ENCODE data around the gene ZBTB17.

Gene ZBTB17

GRCh38 chr1:16014509-16015482 is 38.9 kb upstream of the ZBTB17 start:
- H3F3A ChIP-seq (ENCODE audit: low read depth), result no peaks in the 10 kb centered on the region
- H3K9me2 ChIP-seq (replicated peaks; ENCODE audit: low read depth, low read length), result no peaks in the 10 kb centered on the region
- no peaks in the 10 kb centered on the region for H3K36me3 ChIP-seq (ENCODE audit: insufficient read depth, low read length)
- H3K9me3 ChIP-seq (ENCODE audit: insufficient read depth, low read depth, low read length), result no peaks in the 10 kb centered on the region
- H4K20me1 ChIP-seq (ENCODE audit: insufficient read depth, low read length, poor library complexity, severe bottlenecking), result no peaks in the 10 kb centered on the region
- H3K4me1 ChIP-seq (ENCODE audit: insufficient read depth, low read length, poor library complexity, severe bottlenecking), result no peaks in the 10 kb centered on the region
- no peak overlapping the region for H3K4me2 ChIP-seq (ENCODE audit: low read depth, low read length, poor library complexity, severe bottlenecking)
- H3K9ac ChIP-seq (ENCODE audit: low read depth, low read length, poor library complexity, severe bottlenecking), result no peak overlapping the region
- H2AFZ ChIP-seq (ENCODE audit: low read length), result no peak overlapping the region
- H3K4me3 ChIP-seq (ENCODE audit: low read length, poor library complexity, severe bottlenecking), result no peak overlapping the region
- no peaks in the 10 kb centered on the region for H3K79me2 ChIP-seq (ENCODE audit: insufficient read depth, low read length)
- no peaks in the 10 kb centered on the region for H3K27me3 ChIP-seq (ENCODE audit: insufficient read depth, low read length, poor library complexity, severe bottlenecking)
- TF ChIP-seq EZH2phosphoT487 (IDR thresholded peaks at IDR 0.05; ENCODE audit: borderline replicate concordance) (no peak), CTCF (conservative IDR thresholded peaks at IDR 0.05; ENCODE audit: low read length) (no peak)

GRCh38 chr1:16013908-16014258 is 38.0 kb upstream of the ZBTB17 start:
- H3F3A ChIP-seq (ENCODE audit: low read depth), result no peaks in the 10 kb centered on the region
- no peaks in the 10 kb centered on the region for H4K20me1 ChIP-seq (ENCODE audit: insufficient read depth, low read length, poor library complexity, severe bottlenecking)
- H3K36me3 ChIP-seq (ENCODE audit: insufficient read depth, low read length), result no peaks in the 10 kb centered on the region
- no peaks in the 10 kb centered on the region for H3K9me3 ChIP-seq (ENCODE audit: insufficient read depth, low read depth, low read length)
- no peaks in the 10 kb centered on the region for H3K79me2 ChIP-seq (ENCODE audit: insufficient read depth, low read length)
- no peak overlapping the region for H3K4me3 ChIP-seq (ENCODE audit: low read length, poor library complexity, severe bottlenecking)
- H3K4me1 ChIP-seq (ENCODE audit: insufficient read depth, low read length, poor library complexity, severe bottlenecking), result no peaks in the 10 kb centered on the region
- no peak overlapping the region for H3K4me2 ChIP-seq (ENCODE audit: low read depth, low read length, poor library complexity, severe bottlenecking)
- TF ChIP-seq EZH2phosphoT487 (IDR thresholded peaks at IDR 0.05; ENCODE audit: borderline replicate concordance) (no peak), CTCF (conservative IDR thresholded peaks at IDR 0.05; ENCODE audit: low read length) (no peak)
- no peak overlapping the region for H2AFZ ChIP-seq (ENCODE audit: low read length)
- H3K9ac ChIP-seq (ENCODE audit: low read depth, low read length, poor library complexity, severe bottlenecking), result no peak overlapping the region
- H3K9me2 ChIP-seq (replicated peaks; ENCODE audit: low read depth, low read length), result no peaks in the 10 kb centered on the region
- no peaks in the 10 kb centered on the region for H3K27me3 ChIP-seq (ENCODE audit: insufficient read depth, low read length, poor library complexity, severe bottlenecking)

GRCh38 chr1:16013220-16013907 is 37.5 kb upstream of the ZBTB17 start:
- Histone ChIP-seq H3K27me3 (ENCODE audit: insufficient read depth, low read length, poor library complexity, severe bottlenecking) (no peaks in the 10 kb centered on the region), H3K9ac (ENCODE audit: low read depth, low read length, poor library complexity, severe bottlenecking) (no peak overlapping the region)

More at GRCh38 chr1:16013220-16013907, 37.5 kb upstream of the ZBTB17 start:
- Histone ChIP-seq H3K9me2 (replicated peaks; ENCODE audit: low read depth, low read length) (no peaks in the 10 kb centered on the region), H2AFZ (ENCODE audit: low read length) (no peak overlapping the region), H3K9me3 (ENCODE audit: insufficient read depth, low read depth, low read length) (no peaks in the 10 kb centered on the region), H3F3A (ENCODE audit: low read depth) (no peaks in the 10 kb centered on the region), H3K4me3 (ENCODE audit: low read length, poor library complexity, severe bottlenecking) (peak overlapping the region; percentile 44), H3K79me2 (ENCODE audit: insufficient read depth, low read length) (no peaks in the 10 kb centered on the region), H4K20me1 (ENCODE audit: insufficient read depth, low read length, poor library complexity, severe bottlenecking) (no peaks in the 10 kb centered on the region), H3K4me1 (ENCODE audit: insufficient read depth, low read length, poor library complexity, severe bottlenecking) (no peaks in the 10 kb centered on the region), H3K36me3 (ENCODE audit: insufficient read depth, low read length) (no peaks in the 10 kb centered on the region), H3K4me2 (ENCODE audit: low read depth, low read length, poor library complexity, severe bottlenecking) (no peak overlapping the region)
- TF ChIP-seq EZH2phosphoT487 (IDR thresholded peaks at IDR 0.05; ENCODE audit: borderline replicate concordance) (no peak), CTCF (conservative IDR thresholded peaks at IDR 0.05; ENCODE audit: low read length) (no peak)

Measured in Loucy (cell line).